ENCODE results near the gene SLC17A9.

Gene SLC17A9

DNA sequence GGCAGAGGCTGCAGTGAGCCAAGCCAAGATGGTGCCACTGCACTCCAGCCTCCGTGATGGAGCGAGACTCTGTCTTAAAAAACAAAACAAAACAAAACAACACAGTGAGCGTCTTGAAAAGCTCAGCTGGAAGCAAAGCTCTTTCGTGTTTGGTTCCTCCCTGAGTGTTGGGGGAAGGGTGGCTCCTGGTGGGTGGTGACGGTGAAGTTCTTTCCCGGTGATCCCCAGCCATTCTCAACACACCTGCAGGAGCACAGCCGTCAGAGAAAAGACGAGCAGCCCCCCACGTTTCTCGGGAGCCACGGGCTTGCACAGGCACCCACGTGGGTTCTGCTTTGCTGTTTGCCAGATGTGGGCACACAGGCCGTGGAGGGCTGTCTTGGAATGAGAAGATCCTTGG lies 51.0 kb downstream of the SLC17A9 start:
- Histone ChIP-seq H3K9me3 (ENCODE audit: control insufficient read depth, insufficient read depth, low read length) (no peaks in the 10 kb centered on the region), H3K27ac (ENCODE audit: low read depth, low read length) (no peak overlapping the region), H3K27me3 (ENCODE audit: control insufficient read depth, insufficient read depth, low read length) (peaks cover 88% of the 10 kb centered on the region), H3K4me3 (ENCODE audit: low read depth, low read length) (peak overlapping the region; percentile 16; the same call in 1 of the 2 replicates), H3K9ac (ENCODE audit: low read depth, low read length) (no peak overlapping the region), H3K4me1 (ENCODE audit: control insufficient read depth, insufficient read depth, low read length) (peaks cover 28% of the 10 kb centered on the region), H3K36me3 (ENCODE audit: control insufficient read depth, insufficient read depth, low read length) (no peaks in the 10 kb centered on the region)

DNA sequence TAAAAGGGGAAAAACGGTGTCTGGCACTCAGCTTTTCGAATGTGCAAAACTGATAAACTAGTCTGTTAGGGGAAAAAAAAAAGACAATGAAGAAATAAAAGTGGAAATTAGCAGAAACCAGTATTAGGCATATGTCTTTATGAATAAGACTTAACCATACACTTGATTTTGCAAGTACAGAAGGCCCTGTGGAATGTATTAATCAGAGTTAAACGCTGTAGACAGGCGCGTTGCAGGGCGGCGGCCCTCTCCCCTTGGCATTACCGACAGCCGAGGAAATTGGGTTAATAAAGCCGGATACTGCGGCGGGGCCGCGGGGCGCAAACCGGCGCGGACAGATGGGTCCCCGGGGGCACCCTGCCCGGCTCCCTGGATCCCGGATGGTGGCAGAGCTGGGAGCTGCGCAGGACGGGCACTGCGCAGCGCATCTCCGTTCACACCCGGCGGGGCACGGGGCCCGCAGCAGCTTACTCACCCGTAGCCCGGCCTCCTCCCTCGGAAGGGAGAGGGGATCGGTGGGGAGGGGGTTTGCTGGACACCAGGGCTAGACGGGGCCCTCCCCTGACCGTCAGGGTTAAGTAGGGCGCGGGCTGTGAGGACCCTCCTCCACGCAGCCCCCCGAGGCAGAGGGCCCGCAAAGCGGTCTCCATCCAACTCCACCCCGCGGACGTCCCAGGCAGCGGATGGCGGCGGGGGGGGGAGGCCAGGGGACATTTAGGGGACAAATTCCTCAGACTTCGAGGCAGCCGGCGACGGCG lies 52.3 kb downstream of the SLC17A9 start:
- no peak overlapping the region for H3K9ac ChIP-seq (ENCODE audit: low read depth, low read length)

DNA sequence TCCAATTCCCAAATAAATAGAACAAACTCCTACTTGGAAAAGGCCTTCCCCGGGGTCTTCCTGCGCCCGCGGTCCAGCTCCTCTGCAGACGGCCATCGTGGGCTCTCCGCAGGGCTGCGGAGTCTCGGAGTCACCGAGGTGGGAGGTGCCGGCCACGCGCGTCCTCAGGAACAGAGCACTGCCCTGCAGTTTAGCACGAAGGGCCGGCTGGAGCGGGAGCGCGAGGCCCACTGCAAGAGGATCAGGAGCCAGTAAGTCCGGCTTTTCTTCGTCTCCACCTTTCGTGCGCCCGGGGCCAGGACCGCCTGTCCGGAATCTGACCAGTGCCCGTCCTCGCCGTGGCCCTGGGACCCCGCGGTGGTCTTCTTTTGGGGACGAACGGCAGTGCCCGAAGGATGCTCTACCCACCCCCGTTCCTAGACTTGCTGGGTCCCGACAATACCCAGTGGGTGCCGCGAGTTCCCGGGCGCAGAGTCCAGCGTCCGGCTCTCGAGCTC lies 52.9 kb downstream of the SLC17A9 start:
- Histone ChIP-seq H3K4me3 (ENCODE audit: low read depth, low read length) (no peak overlapping the region; the same call in 1 of the 2 replicates), H3K4me1 (ENCODE audit: control insufficient read depth, insufficient read depth, low read length) (peaks cover 28% of the 10 kb centered on the region), H3K36me3 (ENCODE audit: control insufficient read depth, insufficient read depth, low read length) (no peaks in the 10 kb centered on the region), H3K9me3 (ENCODE audit: control insufficient read depth, insufficient read depth, low read length) (no peaks in the 10 kb centered on the region), H3K27me3 (ENCODE audit: control insufficient read depth, insufficient read depth, low read length) (peaks cover 93% of the 10 kb centered on the region), H3K9ac (ENCODE audit: low read depth, low read length) (no peak overlapping the region), H3K27ac (ENCODE audit: low read depth, low read length) (no peak overlapping the region)

More for the DNA sequence above, 52.3 kb downstream of the SLC17A9 start:
- Histone ChIP-seq H3K27me3 (ENCODE audit: control insufficient read depth, insufficient read depth, low read length) (peaks cover 92% of the 10 kb centered on the region), H3K4me1 (ENCODE audit: control insufficient read depth, insufficient read depth, low read length) (peaks cover 30% of the 10 kb centered on the region), H3K27ac (ENCODE audit: low read depth, low read length) (no peak overlapping the region), H3K36me3 (ENCODE audit: control insufficient read depth, insufficient read depth, low read length) (no peaks in the 10 kb centered on the region), H3K9me3 (ENCODE audit: control insufficient read depth, insufficient read depth, low read length) (no peaks in the 10 kb centered on the region), H3K4me3 (ENCODE audit: low read depth, low read length) (peak overlapping the region; percentile 5; the same call in 1 of the 2 replicates)

DNA sequence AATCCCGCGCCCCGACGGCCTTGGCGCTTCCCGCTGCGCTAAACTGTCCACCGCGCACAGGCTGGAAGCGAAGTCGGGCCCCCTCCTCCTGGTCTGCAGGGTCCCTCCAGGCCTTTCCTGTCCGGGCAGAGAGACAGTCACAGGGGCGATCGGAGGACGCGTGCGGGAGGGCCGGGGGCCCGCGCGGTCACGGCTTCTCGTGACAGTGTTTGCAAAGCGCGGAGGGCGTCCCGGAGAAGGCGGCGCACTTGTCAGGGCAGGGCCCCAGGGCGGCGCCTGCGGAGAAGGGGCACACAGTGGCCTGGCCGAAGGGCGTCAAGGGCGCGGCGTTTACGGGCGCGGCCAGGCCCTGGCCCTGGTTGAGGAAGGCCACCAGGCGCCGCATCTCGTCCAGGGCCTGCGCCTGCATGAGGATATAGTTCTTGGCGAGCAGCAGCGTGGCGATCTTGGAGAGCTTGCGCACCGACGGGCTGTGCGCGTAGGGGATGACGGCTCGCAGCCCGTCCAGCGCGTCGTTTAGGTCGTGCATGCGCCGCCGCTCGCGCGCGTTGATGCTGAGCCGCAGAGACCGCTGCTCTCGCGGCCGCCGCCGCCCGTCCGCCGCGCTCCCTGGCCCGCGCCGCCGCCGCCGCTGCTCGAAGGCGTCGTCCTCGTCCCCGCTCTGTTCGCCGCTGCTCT lies 53.5 kb downstream of the SLC17A9 start:
- Histone ChIP-seq H3K9me3 (ENCODE audit: control insufficient read depth, insufficient read depth, low read length) (no peaks in the 10 kb centered on the region), H3K27ac (ENCODE audit: low read depth, low read length) (no peak overlapping the region), H3K9ac (ENCODE audit: low read depth, low read length) (no peak overlapping the region), H3K4me1 (ENCODE audit: control insufficient read depth, insufficient read depth, low read length) (peaks cover 22% of the 10 kb centered on the region), H3K27me3 (ENCODE audit: control insufficient read depth, insufficient read depth, low read length) (peaks cover 94% of the 10 kb centered on the region), H3K36me3 (ENCODE audit: control insufficient read depth, insufficient read depth, low read length) (no peaks in the 10 kb centered on the region), H3K4me3 (ENCODE audit: low read depth, low read length) (peak overlapping the region; percentile 50; the same call in 1 of the 2 replicates)

DNA sequence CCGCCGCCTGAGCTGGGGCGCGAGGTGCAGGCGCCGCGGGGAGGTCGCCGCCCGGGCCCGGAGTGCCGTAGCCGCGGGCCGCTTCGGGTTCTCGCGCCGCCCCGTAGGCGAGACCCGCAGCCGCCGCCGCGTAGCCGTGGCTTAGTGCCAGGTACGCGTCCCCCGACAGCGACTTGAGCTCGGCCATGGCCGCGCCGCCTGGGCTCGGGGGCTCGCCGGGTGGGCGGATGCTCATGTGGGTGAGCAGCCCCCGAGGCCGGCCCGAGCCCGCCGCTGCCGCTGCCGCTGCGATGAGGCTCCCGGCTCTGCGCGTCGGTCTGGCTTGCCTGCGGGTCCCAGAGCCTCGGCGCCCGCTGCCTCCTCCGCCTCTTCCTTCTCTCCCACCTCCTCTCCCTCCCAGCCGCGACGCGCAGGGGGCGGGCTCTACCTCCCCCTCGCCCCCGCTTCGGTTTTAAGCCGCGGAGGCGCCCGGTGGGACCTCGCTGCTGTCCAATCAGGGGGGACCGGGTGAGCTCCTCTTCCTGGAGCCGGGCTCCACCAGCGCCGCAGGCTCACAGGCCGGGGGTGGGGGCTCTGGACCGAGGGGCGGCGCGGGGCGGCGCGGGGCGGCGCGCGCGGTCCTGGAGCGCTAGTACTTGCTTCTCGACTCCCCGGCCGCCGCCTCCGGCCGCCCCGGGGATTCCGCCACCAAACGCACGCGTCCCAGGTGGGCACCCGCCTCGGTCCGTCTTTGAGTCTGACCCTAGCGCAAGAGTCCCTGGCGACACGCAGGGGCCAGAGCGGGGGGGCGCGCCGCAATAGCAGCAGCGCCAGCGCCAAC lies 54.2 kb downstream of the SLC17A9 start, which contains the start of gene BHLHE23:
BHLHE23 (minus strand) TSS at position 425 of the 820 bp plus-strand sequence; CDS start at position 235, 190 bp downstream.
- H3K4me3 ChIP-seq (ENCODE audit: low read depth, low read length) = peak within 1 kb of the TSS; percentile 50
- H3K9ac ChIP-seq (ENCODE audit: low read depth, low read length) = no peak within 1 kb of the TSS
- no peak within 1 kb of the TSS for H3K27ac ChIP-seq (ENCODE audit: low read depth, low read length)
- H3K9me3 ChIP-seq (ENCODE audit: control insufficient read depth, insufficient read depth, low read length) = no peaks in the 10 kb centered on the region
- peaks cover 18% of the 10 kb centered on the region for H3K4me1 ChIP-seq (ENCODE audit: control insufficient read depth, insufficient read depth, low read length)
- no peaks in the 10 kb centered on the region for H3K36me3 ChIP-seq (ENCODE audit: control insufficient read depth, insufficient read depth, low read length)
- H3K27me3 ChIP-seq (ENCODE audit: control insufficient read depth, insufficient read depth, low read length) = peaks cover 92% of the 10 kb centered on the region

DNA sequence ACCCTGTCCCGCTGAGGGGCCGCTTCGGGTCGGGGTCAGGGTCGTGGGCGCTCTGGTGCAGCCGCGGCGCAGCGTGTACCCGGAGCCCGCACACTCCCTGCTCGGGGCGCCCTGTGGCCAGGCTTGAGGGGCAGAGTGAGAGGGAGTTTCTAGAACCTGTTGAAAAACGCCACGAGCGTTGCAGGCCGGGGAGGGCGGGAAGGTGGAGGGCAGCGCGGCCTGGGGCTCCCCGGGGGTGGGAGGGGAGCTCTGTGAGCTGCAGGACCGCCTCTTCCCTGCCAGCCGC lies 54.8 kb downstream of the SLC17A9 start:
- H3K9me3 ChIP-seq (ENCODE audit: control insufficient read depth, insufficient read depth, low read length) = no peaks in the 10 kb centered on the region
- no peak overlapping the region for H3K27ac ChIP-seq (ENCODE audit: low read depth, low read length)
- H3K9ac ChIP-seq (ENCODE audit: low read depth, low read length) = no peak overlapping the region
- no peaks in the 10 kb centered on the region for H3K36me3 ChIP-seq (ENCODE audit: control insufficient read depth, insufficient read depth, low read length)
- H3K4me1 ChIP-seq (ENCODE audit: control insufficient read depth, insufficient read depth, low read length) = peaks cover 18% of the 10 kb centered on the region
- peaks cover 87% of the 10 kb centered on the region for H3K27me3 ChIP-seq (ENCODE audit: control insufficient read depth, insufficient read depth, low read length)
- H3K4me3 ChIP-seq (ENCODE audit: low read depth, low read length) = peak overlapping the region; percentile 50

DNA sequence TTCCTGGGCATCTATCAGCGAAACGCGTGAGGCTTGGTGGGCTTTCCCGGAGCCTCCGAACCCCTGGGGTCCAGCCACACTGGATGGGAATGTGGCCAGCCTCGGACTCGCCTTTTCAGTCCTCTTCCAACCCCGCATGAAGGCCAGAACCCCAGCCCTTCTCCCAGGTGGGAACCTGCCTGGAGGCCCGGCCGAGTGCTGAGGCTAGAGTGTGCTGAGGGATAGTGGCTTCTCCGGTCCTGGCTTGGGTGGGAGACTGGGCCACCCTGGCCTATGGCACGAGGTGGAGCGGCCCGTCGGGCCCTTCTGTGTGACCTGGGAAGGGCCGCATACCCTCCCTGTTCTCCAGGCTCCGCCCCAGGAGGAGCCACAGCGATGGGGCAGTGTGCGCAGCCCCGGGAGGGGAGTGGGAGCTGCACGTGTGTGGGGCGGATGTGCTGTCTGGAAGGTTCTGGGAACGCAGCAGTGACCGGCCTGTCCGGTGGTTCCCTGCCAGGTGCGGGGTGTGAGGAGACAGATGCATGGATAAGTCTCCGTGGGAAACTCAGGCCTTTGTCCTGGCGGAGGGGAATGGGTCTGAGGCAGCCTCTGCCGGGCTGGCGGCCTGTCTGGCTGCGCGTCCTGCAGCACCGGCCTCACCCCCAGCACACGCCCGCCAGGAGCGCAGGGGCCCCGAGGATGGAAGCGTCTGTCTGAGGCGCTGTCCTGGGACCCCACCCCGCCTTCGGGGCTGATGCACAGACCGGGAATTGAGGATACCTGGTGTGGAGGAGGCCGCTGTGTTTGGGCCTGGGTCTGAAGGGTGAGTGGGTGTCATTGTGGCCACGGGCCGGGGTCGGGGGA lies 55.4 kb downstream of the SLC17A9 start:
- H3K27ac ChIP-seq (ENCODE audit: low read depth, low read length) = no peak overlapping the region
- no peak overlapping the region for H3K9ac ChIP-seq (ENCODE audit: low read depth, low read length)
- peaks cover 82% of the 10 kb centered on the region for H3K27me3 ChIP-seq (ENCODE audit: control insufficient read depth, insufficient read depth, low read length)
- H3K4me3 ChIP-seq (ENCODE audit: low read depth, low read length) = peak overlapping the region; percentile 50; the same call in 1 of the 2 replicates
- no peaks in the 10 kb centered on the region for H3K36me3 ChIP-seq (ENCODE audit: control insufficient read depth, insufficient read depth, low read length)
- H3K4me1 ChIP-seq (ENCODE audit: control insufficient read depth, insufficient read depth, low read length) = peaks cover 18% of the 10 kb centered on the region
- peaks cover 3% of the 10 kb centered on the region for H3K9me3 ChIP-seq (ENCODE audit: control insufficient read depth, insufficient read depth, low read length)

DNA sequence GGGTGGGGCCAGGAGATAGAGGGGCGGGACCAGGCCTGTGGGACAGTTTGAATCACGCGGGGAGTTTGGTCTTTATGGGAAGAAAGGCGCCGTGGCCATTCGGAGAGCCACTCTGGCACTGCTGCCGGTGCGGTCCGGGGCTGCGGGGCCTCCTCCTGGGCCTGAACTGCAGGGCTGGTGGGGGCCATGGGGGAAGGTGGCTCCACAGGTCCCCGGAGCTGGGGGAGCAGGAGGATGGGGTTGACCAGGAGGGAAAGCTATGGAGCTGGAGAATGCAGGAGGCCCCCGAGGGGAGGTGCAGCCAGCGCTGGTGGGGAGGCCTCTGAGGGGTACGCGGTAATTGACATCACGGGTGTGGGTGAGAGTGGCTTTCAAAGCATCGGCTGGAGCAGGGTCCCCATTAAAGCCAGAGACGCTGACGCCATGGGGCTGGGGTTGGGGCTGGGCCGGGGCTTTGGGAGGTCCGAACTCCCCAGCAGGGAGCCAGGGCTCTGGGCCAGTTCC lies 56.1 kb downstream of the SLC17A9 start:
- H3K9me3 ChIP-seq (ENCODE audit: control insufficient read depth, insufficient read depth, low read length) = peaks cover 10% of the 10 kb centered on the region
- no peak overlapping the region for H3K27ac ChIP-seq (ENCODE audit: low read depth, low read length)
- H3K4me1 ChIP-seq (ENCODE audit: control insufficient read depth, insufficient read depth, low read length) = peaks cover 13% of the 10 kb centered on the region
- H3K9ac ChIP-seq (ENCODE audit: low read depth, low read length) = no peak overlapping the region
- peak overlapping the region; percentile 49 for H3K4me3 ChIP-seq (ENCODE audit: low read depth, low read length)
- no peaks in the 10 kb centered on the region for H3K36me3 ChIP-seq (ENCODE audit: control insufficient read depth, insufficient read depth, low read length)
- H3K27me3 ChIP-seq (ENCODE audit: control insufficient read depth, insufficient read depth, low read length) = peaks cover 76% of the 10 kb centered on the region

DNA sequence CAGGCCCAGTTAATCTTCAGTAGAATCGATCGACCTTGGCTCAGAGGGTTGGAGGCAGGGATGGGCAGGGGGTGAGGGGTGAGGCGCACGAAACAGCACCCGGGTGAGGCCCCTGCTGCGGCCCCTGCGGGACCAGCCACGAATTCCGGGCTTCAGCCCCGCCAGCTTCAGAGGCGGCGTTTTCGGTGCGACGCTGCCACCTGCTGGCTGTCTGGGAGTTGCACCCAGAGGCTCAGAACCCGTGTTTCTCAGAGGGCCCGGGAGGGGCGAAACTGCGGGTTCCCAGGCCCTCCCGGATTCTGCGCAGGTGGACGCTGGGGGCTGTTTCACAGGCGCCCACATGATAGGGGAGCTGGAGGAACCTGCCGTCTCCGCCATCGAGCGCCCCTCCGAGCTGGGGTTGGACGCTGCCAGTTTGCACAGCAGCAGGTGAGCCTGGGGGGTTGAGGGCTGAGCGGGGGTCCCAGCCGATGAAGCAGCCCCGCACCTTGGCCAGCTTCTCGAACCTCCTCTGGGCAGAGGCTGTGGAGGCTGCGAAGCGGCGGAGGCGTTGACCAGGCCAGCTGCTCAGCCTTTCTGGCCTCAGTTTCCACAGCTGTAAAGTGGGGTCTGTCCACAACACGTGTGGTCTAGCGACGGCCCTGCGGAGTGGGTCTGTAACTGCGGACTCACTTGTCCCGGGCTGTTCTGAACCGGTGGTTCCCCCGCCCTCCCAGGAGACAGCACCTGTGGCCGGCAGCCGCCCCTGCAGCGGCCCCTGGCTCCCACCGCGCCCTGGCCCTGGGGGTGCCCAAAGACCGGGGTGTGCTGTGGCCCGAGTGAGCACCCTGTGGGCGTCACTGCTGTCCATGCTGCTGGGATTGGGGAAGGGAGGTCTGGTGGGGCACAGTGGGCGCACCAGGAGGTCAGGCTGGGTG lies 56.8 kb downstream of the SLC17A9 start:
- Histone ChIP-seq H3K9ac (ENCODE audit: low read depth, low read length) (no peak overlapping the region), H3K4me1 (ENCODE audit: control insufficient read depth, insufficient read depth, low read length) (peaks cover 12% of the 10 kb centered on the region), H3K36me3 (ENCODE audit: control insufficient read depth, insufficient read depth, low read length) (no peaks in the 10 kb centered on the region), H3K27ac (ENCODE audit: low read depth, low read length) (no peak overlapping the region), H3K4me3 (ENCODE audit: low read depth, low read length) (peak overlapping the region; percentile 49), H3K27me3 (ENCODE audit: control insufficient read depth, insufficient read depth, low read length) (peaks cover 75% of the 10 kb centered on the region), H3K9me3 (ENCODE audit: control insufficient read depth, insufficient read depth, low read length) (peaks cover 11% of the 10 kb centered on the region)

Measured in HUES48 (cell line).